Activated T-helper 9 cell treated with anti-CD3 and anti-CD28 coated beads, Interleukin-2, amount 50 U/mL, for 16 hours (primary cell): ENCODE data around the gene SLC19A3.
"Not testable (repeated sequence)": the region's sequence is repeated elsewhere in the genome, so short reads cannot be mapped to it uniquely, and the experiment has no call there.

Experiments used
- DNase-seq: peaks from one replicate; pipeline ENCODE4 v3.0.0-alpha.2; 2020; ENCODE audit warnings: low read depth

The SLC19A3 gene

GRCh38 chr2:227717687-227718567, at the start of gene SLC19A3:
Gene SLC19A3 (minus strand): TSS chr2:227718028. CDS start chr2:227702318, 15,710 bp downstream.
- no peak for DNase-seq

GRCh38 chr2:227766373-227766883, 48.6 kb upstream of the SLC19A3 start:
- DNase-seq = peak; percentile 36

DNA sequence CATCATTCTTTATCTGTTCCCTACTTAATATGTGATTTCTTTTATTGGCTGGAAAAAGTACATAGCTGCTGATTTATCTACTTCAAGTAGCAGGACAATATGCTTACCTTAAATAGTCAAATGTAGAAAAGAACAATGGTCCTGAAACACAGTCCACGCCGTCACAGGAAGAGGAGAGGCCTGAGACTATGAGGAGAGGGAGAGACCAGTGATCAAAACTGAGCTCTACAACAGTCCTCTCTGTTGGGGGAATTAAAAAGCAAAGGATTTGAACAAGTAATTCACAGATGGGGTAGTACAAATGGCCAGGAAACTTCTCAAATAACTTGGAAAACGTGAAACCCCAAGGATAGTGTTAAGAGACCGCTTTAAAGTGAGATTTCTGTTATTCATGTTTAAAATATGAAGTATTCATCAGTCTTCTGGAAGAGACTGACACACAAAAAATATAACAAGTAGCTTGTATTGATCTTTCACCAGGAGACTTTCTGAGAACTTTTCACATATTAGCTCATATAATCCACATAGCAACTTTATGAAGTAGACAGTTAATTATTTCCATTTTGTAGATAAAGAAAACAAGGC, 48.1 kb upstream of the SLC19A3 start:
- DNase-seq = no peak

- no peak for DNase-seq
Observed at GRCh38 chr2:227761740-227762476, 44.1 kb upstream of the SLC19A3 start.

GRCh38 chr2:227759411-227760118, 41.7 kb upstream of the SLC19A3 start:
- DNase-seq = no peak

DNA sequence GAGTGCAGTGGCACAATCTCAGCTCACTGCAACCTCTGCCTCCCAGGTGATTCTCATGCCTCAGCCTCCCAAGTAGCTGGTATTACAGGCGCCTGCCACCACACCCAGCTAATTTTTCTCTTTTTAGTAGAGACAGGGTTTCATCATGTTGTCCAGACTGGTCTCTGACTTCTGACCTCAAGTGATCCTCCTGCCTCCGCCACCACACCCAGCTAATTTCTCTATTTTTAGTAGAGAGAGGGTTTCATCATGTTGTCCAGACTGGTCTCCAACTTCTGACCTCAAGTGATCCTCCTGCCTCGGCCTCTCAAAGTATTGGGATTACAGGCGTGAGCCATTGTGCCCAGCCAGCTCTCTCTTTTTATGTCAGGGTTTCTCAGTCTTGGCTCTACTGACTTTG, 38.4 kb upstream of the SLC19A3 start:
- DNase-seq = not testable (repeated sequence)

- DNase-seq = no peak
Observed at GRCh38 chr2:227748079-227748478, 30.3 kb upstream of the SLC19A3 start.

GRCh38 chr2:227745594-227745993, 27.8 kb upstream of the SLC19A3 start, which contains the start of gene SCYGR8:
Gene SCYGR8 (plus strand): TSS chr2:227745894. CDS start chr2:227745894, 0 bp downstream.
- DNase-seq = no peak

DNA sequence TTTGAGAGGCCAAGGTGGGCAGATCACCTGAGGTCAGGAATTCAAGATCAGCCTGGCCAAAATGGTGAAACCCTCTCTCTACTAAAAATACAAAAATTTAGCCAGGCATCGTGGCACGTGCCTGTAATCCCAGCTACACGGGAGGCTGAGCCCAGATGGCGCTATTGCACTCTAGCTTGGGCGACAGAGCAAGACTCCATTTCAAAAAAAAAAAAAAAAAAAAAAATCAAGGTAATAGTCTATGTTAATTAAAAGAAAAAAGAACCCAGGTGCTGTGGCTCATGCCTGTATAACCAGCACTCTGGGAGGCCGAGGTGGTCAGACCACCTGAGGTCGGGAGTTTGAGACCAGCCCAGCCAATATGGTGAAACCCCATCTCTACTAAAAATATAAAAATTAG, 22.9 kb upstream of the SLC19A3 start:
- DNase-seq = not testable (repeated sequence)

GRCh38 chr2:227739351-227739750, 21.5 kb upstream of the SLC19A3 start:
- no peak for DNase-seq

GRCh38 chr2:227728035-227728434, 10.2 kb upstream of the SLC19A3 start, which contains the start of gene SCYGR7:
Gene SCYGR7 (plus strand): TSS chr2:227728335. CDS start chr2:227728335, 0 bp downstream.
- no peak for DNase-seq

DNA sequence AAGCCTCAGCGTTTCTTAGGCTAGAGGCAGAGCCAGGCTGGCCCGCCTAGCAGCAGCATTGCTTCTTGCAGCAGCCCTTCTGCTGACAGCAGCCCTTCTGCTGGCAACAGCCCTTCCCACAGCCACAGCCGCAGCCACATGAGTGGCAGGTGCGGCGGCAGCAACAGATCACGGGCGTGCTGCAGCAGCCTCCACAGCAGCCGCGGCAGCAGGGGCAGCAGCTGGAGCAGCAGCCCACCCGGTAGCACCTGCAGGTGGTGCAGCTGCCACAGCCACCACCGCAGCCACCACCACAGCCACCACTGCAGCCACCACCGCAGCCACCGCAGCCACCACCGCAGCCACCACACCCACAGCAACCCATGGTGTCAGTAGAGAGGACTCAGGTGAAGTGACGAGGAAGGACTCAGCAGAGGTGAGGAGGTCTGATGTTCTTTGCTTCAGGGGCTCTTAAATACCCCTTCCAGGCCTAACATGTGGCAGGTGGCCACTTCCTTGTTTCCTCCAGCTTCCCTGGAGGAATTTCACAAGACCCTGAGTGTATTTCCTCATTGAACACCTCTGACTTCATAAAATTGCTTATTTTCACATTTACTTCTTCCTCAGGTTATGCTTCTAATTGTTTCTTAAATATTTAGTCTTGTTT, 6.7 kb upstream of the SLC19A3 start, which contains the start of gene SCYGR6:
Gene SCYGR6 (minus strand): TSS at position 364 of the 646 bp plus-strand sequence. CDS start 0 bp downstream, at position 364.
- DNase-seq = no peak

- not testable (repeated sequence) for DNase-seq
Observed at GRCh38 chr2:227722821-227723220, 5.0 kb upstream of the SLC19A3 start.

DNA sequence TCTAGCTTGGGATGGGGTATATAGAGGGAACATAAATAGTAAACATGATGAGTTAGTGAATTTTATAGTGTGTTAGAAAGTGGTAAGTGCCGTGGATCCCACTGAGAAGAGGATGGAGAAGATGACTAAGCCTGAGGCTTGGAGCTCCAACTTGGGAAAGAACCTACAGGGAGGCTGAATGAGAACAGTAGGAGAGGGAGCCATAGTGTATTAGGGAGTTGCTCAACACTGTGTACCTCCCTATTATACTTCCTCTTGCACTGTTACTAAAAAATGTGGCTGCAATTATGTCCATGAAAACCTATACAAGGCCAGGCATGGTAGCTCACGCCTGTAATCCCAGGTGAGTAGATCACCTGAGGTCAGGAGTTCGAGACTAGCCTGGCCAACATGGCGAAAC, 2.9 kb upstream of the SLC19A3 start:
- no peak for DNase-seq

DNA sequence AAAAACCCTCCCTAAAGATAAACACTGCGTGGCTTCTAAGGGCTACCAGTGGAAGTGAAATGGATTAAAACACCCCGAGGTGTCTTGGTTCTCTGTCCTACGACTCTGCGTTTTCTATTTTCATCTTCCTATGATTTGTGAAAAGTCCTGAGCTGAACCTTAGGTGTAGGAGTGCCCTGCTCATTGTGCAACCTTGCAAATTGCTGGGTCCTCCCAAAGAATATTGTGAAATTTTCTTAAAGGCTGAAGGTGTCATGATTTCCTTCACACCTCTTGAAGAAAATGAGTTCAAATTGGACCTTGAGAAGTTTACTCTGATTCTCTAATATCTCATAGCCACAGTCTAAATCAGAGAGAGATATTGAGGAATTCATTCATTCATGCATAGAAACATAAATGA, 1.8 kb upstream of the SLC19A3 start:
- no peak for DNase-seq

GRCh38 chr2:227716501-227716900, 1.3 kb downstream of the SLC19A3 start:
- no peak for DNase-seq

DNA sequence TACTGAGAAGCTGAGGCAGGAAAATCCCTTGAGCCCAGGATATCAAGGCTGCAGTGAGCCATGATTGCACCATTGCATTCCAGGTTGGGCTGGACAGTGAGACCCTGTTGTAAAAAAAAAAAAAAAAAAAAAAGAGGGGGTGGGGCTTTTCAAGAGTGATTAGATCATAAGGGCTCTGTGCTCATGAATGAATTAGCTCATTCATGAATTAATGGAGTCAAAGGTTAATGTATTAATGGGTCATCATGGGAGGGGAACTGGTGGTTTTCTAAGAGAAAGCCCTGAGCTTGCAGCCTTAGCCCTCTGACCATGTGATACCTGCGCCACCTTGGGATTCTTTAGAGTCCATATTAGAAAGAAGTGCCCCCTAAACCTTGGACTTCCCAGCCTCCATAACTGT, 4.5 kb downstream of the SLC19A3 start:
- DNase-seq = no peak

GRCh38 chr2:227710986-227711385, 6.8 kb downstream of the SLC19A3 start:
- no peak for DNase-seq

- no peak for DNase-seq
Observed at GRCh38 chr2:227707390-227707789, 10.4 kb downstream of the SLC19A3 start.

- no peak for DNase-seq
Observed at GRCh38 chr2:227706859-227707258, 11.0 kb downstream of the SLC19A3 start.

- DNase-seq = no peak
Observed at GRCh38 chr2:227703961-227704360, 13.9 kb downstream of the SLC19A3 start.
